HEK293T (cell line): ENCODE measurements around the gene SOCS7.

Experiments used
- CTCF ChIA-PET: fragments of 350-600 bp; formaldehyde crosslinking; extraction: SDS; loops from one replicate; lab custom pipeline; 2021; ENCODE audit warnings: antibody characterized with exemption, inconsistent platforms; lab: Yijun Ruan, JAX
- POLR2A ChIA-PET: fragments of 350-600 bp; formaldehyde crosslinking; extraction: SDS; loops from one replicate; lab custom pipeline; 2020; ENCODE audit warnings: antibody characterized with exemption, inconsistent platforms; lab: Yijun Ruan, JAX
- DNase-seq: peaks from one replicate; pipeline ENCODE4 v3.0.0; 2012; ENCODE audit warnings: mixed read lengths; ENCODE audit errors: extremely low spot score
- ARNT ChIP-seq: fragments of 450-650 bp; IDR thresholded peaks from 2 replicates; pipeline ENCODE4 v1.6.1; 2017; ENCODE audit warnings: mild to moderate bottlenecking
- BHLHE40 ChIP-seq: fragments of 450-650 bp; IDR thresholded peaks from 2 replicates; pipeline ENCODE4 v1.6.1; 2016; ENCODE audit warnings: mild to moderate bottlenecking, moderate library complexity, borderline replicate concordance
- CTBP1 ChIP-seq: fragments of 450-650 bp; IDR thresholded peaks from 2 replicates; pipeline ENCODE4 v1.6.1; 2016; ENCODE audit warnings: borderline replicate concordance
- ELF4 ChIP-seq: fragments of 450-650 bp; IDR thresholded peaks from 2 replicates; pipeline ENCODE4 v1.6.1; 2017; ENCODE audit warnings: antibody characterized with exemption
- FOXA1 ChIP-seq: fragments of 450-650 bp; IDR thresholded peaks from 2 replicates; pipeline ENCODE4 v1.6.1; 2016; ENCODE audit warnings: mild to moderate bottlenecking
- FOXK2 ChIP-seq: fragments of 450-650 bp; IDR thresholded peaks from 2 replicates; pipeline ENCODE4 v1.6.1; 2016; ENCODE audit warnings: mild to moderate bottlenecking
- FOXM1 ChIP-seq: fragments of 450-650 bp; IDR thresholded peaks from 2 replicates; pipeline ENCODE4 v1.6.1; 2017; ENCODE audit warnings: mild to moderate bottlenecking, borderline replicate concordance
- HDGF ChIP-seq: fragments of 450-650 bp; IDR thresholded peaks from 2 replicates; pipeline ENCODE4 v1.6.1; 2017; ENCODE audit warnings: antibody characterized with exemption, borderline replicate concordance
- L3MBTL2 ChIP-seq: fragments of 450-650 bp; conservative IDR thresholded peaks from 2 replicates; pipeline ENCODE4 v1.6.1; 2016; ENCODE audit warnings: mild to moderate bottlenecking
- LEF1 ChIP-seq: fragments of 450-650 bp; IDR thresholded peaks from 2 replicates; pipeline ENCODE4 v1.6.1; 2017; ENCODE audit warnings: mild to moderate bottlenecking, borderline replicate concordance
- NFRKB ChIP-seq: fragments of 450-650 bp; IDR thresholded peaks from 2 replicates; pipeline ENCODE4 v1.6.1; 2016; ENCODE audit warnings: mild to moderate bottlenecking, moderate library complexity
- SP1 ChIP-seq: fragments of 450-650 bp; IDR thresholded peaks from 2 replicates; pipeline ENCODE4 v1.6.1; 2017
- SUZ12 ChIP-seq: fragments of 450-650 bp; IDR thresholded peaks from 2 replicates; pipeline ENCODE4 v1.6.1; 2016; ENCODE audit warnings: mild to moderate bottlenecking
- TARDBP ChIP-seq: fragments of 450-650 bp; IDR thresholded peaks from 2 replicates; pipeline ENCODE4 v1.6.1; 2016
- ZNF384 ChIP-seq: fragments of 450-650 bp; IDR thresholded peaks from 2 replicates; pipeline ENCODE4 v1.6.1; 2016
- TF ChIP-seq, protein P1 (sequence below): fragments of 450-650 bp; IDR thresholded peaks from 2 replicates; pipeline ENCODE4 v1.6.1; 2016

The SOCS7 gene

GRCh38 chr17:38452719-38453118 lies 101.1 kb downstream of the SOCS7 start:
- no peak for TF ChIP-seq FOXM1
- TF ChIP-seq, protein P1, sequence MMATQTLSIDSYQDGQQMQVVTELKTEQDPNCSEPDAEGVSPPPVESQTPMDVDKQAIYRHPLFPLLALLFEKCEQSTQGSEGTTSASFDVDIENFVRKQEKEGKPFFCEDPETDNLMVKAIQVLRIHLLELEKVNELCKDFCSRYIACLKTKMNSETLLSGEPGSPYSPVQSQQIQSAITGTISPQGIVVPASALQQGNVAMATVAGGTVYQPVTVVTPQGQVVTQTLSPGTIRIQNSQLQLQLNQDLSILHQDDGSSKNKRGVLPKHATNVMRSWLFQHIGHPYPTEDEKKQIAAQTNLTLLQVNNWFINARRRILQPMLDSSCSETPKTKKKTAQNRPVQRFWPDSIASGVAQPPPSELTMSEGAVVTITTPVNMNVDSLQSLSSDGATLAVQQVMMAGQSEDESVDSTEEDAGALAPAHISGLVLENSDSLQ = no peak
- no peak for DNase-seq
- CTCF ChIA-PET = interaction anchor here (0.5 kb wide), 1 partner anchor 15 kb away, joined by 5 read pairs; no protein-coding TSS in a partner anchor
- POLR2A ChIA-PET = no interaction called here

DNA sequence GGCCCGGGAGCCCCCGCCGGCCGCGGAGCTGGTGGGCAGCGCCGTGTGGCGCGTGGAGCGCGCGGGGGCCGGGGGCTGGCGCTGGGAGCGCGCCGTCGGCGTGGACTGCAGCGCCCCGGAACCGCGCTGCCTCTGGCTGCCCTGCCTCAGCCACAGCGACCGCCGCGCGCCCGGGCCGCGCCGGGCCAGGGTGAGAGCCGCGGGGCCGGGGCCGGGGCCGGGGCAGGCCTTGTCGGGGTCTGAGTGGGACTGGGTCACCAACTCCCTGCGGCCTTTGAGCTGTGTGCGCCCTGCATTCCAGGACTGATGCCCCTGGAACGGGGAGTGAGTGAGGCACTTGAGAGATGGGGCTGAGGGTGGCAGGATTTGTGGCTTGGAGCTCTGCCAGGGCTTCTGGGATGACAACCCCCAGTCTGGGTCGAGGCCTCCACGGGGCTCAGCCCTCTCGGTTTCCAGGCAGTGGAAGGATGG lies 102.3 kb downstream of the SOCS7 start:
- DNase-seq = no peak
- POLR2A ChIA-PET = no interaction called here
- CTCF ChIA-PET = no interaction called here
- TF ChIP-seq, protein P1 = no peak
- TF ChIP-seq LEF1 = no peak
- no peak for TF ChIP-seq NFRKB
- no peak for TF ChIP-seq L3MBTL2
- no peak for TF ChIP-seq SP1
- TF ChIP-seq FOXM1 = no peak
- no peak for TF ChIP-seq ELF4
- TF ChIP-seq CTBP1 = no peak
- no peak for TF ChIP-seq TARDBP
- no peak for TF ChIP-seq ZNF384
- TF ChIP-seq FOXA1 = no peak
- TF ChIP-seq ARNT = no peak
- no peak for TF ChIP-seq SUZ12
- no peak for TF ChIP-seq HDGF
- TF ChIP-seq BHLHE40 = no peak
- TF ChIP-seq FOXK2 = no peak

DNA sequence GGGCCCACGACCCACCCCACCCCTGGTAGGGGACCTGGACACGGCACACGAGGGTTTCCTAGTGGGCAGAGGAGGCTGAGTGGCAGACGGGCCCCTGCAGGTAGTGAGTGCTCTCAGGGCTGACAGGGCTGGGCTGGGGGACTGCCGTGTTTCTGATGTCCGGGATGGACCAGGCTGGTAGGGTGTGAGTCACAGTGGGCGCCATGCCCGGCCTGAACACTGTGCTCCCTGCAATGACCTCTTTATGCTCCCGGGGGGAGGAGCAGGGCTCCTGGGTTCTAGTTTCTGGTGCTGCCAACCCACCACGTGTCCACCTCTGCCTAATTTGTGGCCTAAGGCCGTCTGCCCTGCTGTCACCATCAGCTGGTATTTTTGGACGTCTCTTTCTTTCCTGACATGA lies 102.9 kb downstream of the SOCS7 start:
- ChIA-PET POLR2A (no interaction called here), CTCF (interaction anchor here (0.9 kb wide), 1 partner anchor 210 kb away, joined by 4 read pairs; no protein-coding TSS in a partner anchor)
- TF ChIP-seq TARDBP (no peak), FOXK2 (no peak), BHLHE40 (no peak), FOXA1 (no peak), SUZ12 (no peak), ARNT (no peak), FOXM1 (no peak), ZNF384 (no peak), LEF1 (no peak), SP1 (no peak), CTBP1 (no peak), L3MBTL2 (no peak), ELF4 (no peak), HDGF (no peak)
- TF ChIP-seq, protein P1 = no peak
- DNase-seq = no peak
